ENCODE data around the gene CTNNA3. TPM values are rescaled to one million over a fixed set of nuclear protein-coding genes. Genes with fewer than 3 reads are reported as not detected.

The CTNNA3 gene
- total RNA-seq, 1 donor from 2014 or later: 0.46 TPM

- TF ChIP-seq CTCF (conservative IDR thresholded peaks at IDR 0.05; ENCODE audit: low read depth, low read length): no peak
- DNase-seq (ENCODE audit: low read depth): no peak
- no peak overlapping the region for H3K4me3 ChIP-seq (ENCODE audit: low read depth, low read length)
These were observed 1374.0 kb downstream of the CTNNA3 start for GRCh38 chr10:66321723-66322665.

GRCh38 chr10:66318761-66319160 lies 1377.2 kb downstream of the CTNNA3 start:
- H3K4me3 ChIP-seq (ENCODE audit: low read depth, low read length): no peak overlapping the region
- DNase-seq (ENCODE audit: low read depth): no peak
- TF ChIP-seq CTCF (conservative IDR thresholded peaks at IDR 0.05; ENCODE audit: low read depth, low read length): no peak

- no peak for DNase-seq (ENCODE audit: low read depth)
- H3K4me3 ChIP-seq (ENCODE audit: low read depth, low read length): no peak overlapping the region
- TF ChIP-seq CTCF (conservative IDR thresholded peaks at IDR 0.05; ENCODE audit: low read depth, low read length): peak; percentile 28
These were observed 1388.2 kb downstream of the CTNNA3 start for GRCh38 chr10:66307826-66308225.

- DNase-seq (ENCODE audit: low read depth): no peak
- no peak for TF ChIP-seq CTCF (conservative IDR thresholded peaks at IDR 0.05; ENCODE audit: low read depth, low read length)
- H3K4me3 ChIP-seq (ENCODE audit: low read depth, low read length): no peak overlapping the region
These were observed 1394.9 kb downstream of the CTNNA3 start for GRCh38 chr10:66301078-66301477.

- TF ChIP-seq CTCF (conservative IDR thresholded peaks at IDR 0.05; ENCODE audit: low read depth, low read length): no peak
- DNase-seq (ENCODE audit: low read depth): no peak
- no peak overlapping the region for H3K4me3 ChIP-seq (ENCODE audit: low read depth, low read length)
These were observed 1400.4 kb downstream of the CTNNA3 start for GRCh38 chr10:66295602-66296001.

- H3K4me3 ChIP-seq (ENCODE audit: low read depth, low read length): no peak overlapping the region
- no peak for DNase-seq (ENCODE audit: low read depth)
- TF ChIP-seq CTCF (conservative IDR thresholded peaks at IDR 0.05; ENCODE audit: low read depth, low read length): no peak
These were observed 1401.5 kb downstream of the CTNNA3 start for GRCh38 chr10:66294538-66294937.

- TF ChIP-seq CTCF (conservative IDR thresholded peaks at IDR 0.05; ENCODE audit: low read depth, low read length): no peak
- DNase-seq (ENCODE audit: low read depth): no peak
- H3K4me3 ChIP-seq (ENCODE audit: low read depth, low read length): no peak overlapping the region
These were observed 1403.1 kb downstream of the CTNNA3 start for GRCh38 chr10:66292922-66293321.
